Uterus (tissue), 4 donors: ENCODE results near the gene SEPTIN10. TPM values are rescaled to one million over a fixed set of nuclear protein-coding genes. Genes with fewer than 3 reads are reported as not detected.

Experiments
- DNase-seq, 2 donors: peaks; one replicate each; pipeline ENCODE4 v3.0.0-alpha.2; 2019 to 2020
- H3K27ac ChIP-seq, 2 donors: fragments of 200-600 bp; sonication (generic); 1 replicate in 1 of 2; 2 replicates in 1 of 2; pipeline ENCODE4 v1.5.1; 2016 to 2018
- H3K27me3 ChIP-seq, 2 donors: fragments of 200-600 bp; sonication (generic); one replicate each; pipeline ENCODE4 v1.5.1; 2018 to 2019; ENCODE audit warnings: control low read depth in 1 of 2
- H3K36me3 ChIP-seq, 2 donors: fragments of 200-600 bp; sonication (generic); one replicate each; pipeline ENCODE4 v1.5.1; 2019; ENCODE audit warnings: control low read depth in 1 of 2
- H3K4me1 ChIP-seq, 2 donors: fragments of 200-600 bp; sonication (generic); one replicate each; pipeline ENCODE4 v1.5.1; 2018 to 2019; ENCODE audit warnings: control low read depth in 1 of 2
- H3K4me3 ChIP-seq, 2 donors: fragments of 200-600 bp; sonication (generic); 1 replicate in 1 of 2; 2 replicates in 1 of 2; pipeline ENCODE4 v1.5.1; 2018 to 2019; ENCODE audit warnings: mild to moderate bottlenecking in 1 of 2
- H3K9me3 ChIP-seq, 2 donors: fragments of 200-600 bp; sonication (generic); one replicate each; pipeline ENCODE4 v1.5.1; 2019; ENCODE audit warnings: control low read depth in 1 of 2
- POLR2A ChIP-seq, 2 donors: fragments of 450-650 bp; IDR thresholded peaks; one replicate each; pipeline ENCODE4 v1.6.1; 2016; ENCODE audit warnings: antibody characterized with exemption in 2 of 2, mild to moderate bottlenecking in 1 of 2, moderate library complexity in 1 of 2
- intact Hi-C: fragments of 100-400 bp; cut with DNase I; formaldehyde crosslinking; loops from one replicate; pipeline ENCODE4 v1.15.1; 2023; ENCODE audit warnings: low total_unique reads
- total RNA-seq, 4 donors: library from RNA; depleted of rRNA in 3 of 4; stranded (reverse); fragments of >200 nt in 3 of 4; gene quantifications; one replicate each; pipeline versions ENCODE4 v1.1.0 to v1.2.4, GENCODE V29; 2014 to 2023
- TF ChIP-seq, protein P1 (sequence below), 4 experiments: fragments of 200-600 bp in 2 of 4; fragments of 450-650 bp in 2 of 4; sonication (generic) in 2 of 4; IDR thresholded peaks; one replicate each; pipeline ENCODE4 v1.5.1; 2016 to 2019; ENCODE audit warnings: antibody characterized with exemption in 4 of 4, mild to moderate bottlenecking in 2 of 4, moderate library complexity in 1 of 4
- donor health status: DM: yes; HTN: yes; CAD: no.

The SEPTIN10 gene
- total RNA-seq, 4 donors from 2014 or later: 52.8 to 181 (median 121) TPM

DNA sequence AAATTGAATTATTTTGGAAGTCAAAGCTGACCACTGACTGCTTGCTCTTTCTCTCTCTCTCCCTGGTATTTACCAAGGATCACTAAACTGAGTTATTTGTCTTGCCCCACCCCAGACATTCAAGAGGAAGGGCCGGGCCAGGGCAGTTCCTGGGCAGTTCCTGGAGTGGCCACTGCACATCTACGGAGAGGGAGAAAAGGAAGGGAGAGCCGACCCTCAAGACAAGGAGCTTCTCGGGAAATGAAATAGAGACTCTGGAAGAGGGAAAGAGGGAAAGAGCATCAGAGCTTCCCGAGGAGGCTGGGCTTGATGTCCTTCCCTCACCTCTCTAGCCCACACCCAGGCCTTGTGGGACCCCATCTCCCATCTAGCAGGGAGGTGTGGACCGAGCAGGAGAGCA is 83.1 kb downstream of the SEPTIN10 start:
- intact Hi-C loops: no loop called here
- Histone ChIP-seq H3K36me3 (no peaks in the 10 kb centered on the region), H3K27me3 (no peaks in the 10 kb centered on the region), H3K4me1 (no peaks in the 10 kb centered on the region), H3K4me3 (no peak overlapping the region), H3K9me3 (no peaks in the 10 kb centered on the region), H3K27ac (peak overlapping the region in 1 of 2 donors; percentile 24)
- TF ChIP-seq, protein P1, sequence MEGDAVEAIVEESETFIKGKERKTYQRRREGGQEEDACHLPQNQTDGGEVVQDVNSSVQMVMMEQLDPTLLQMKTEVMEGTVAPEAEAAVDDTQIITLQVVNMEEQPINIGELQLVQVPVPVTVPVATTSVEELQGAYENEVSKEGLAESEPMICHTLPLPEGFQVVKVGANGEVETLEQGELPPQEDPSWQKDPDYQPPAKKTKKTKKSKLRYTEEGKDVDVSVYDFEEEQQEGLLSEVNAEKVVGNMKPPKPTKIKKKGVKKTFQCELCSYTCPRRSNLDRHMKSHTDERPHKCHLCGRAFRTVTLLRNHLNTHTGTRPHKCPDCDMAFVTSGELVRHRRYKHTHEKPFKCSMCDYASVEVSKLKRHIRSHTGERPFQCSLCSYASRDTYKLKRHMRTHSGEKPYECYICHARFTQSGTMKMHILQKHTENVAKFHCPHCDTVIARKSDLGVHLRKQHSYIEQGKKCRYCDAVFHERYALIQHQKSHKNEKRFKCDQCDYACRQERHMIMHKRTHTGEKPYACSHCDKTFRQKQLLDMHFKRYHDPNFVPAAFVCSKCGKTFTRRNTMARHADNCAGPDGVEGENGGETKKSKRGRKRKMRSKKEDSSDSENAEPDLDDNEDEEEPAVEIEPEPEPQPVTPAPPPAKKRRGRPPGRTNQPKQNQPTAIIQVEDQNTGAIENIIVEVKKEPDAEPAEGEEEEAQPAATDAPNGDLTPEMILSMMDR (IDR thresholded peaks at IDR 0.05): no peak
- TF ChIP-seq POLR2A (IDR thresholded peaks at IDR 0.05): no peak
- no peak for DNase-seq

GRCh38 chr2:109529532-109530449 is 84.0 kb downstream of the SEPTIN10 start:
- DNase-seq: peak in 1 of 2 donors; percentile 54
- Histone ChIP-seq H3K4me1 (no peaks in the 10 kb centered on the region), H3K36me3 (no peaks in the 10 kb centered on the region), H3K9me3 (no peaks in the 10 kb centered on the region), H3K4me3 (no peak overlapping the region), H3K27me3 (no peaks in the 10 kb centered on the region), H3K27ac (peak overlapping the region; percentile 35 to 44)
- TF ChIP-seq POLR2A (IDR thresholded peaks at IDR 0.05): no peak
- TF ChIP-seq, protein P1 (IDR thresholded peaks at IDR 0.05): no peak
- intact Hi-C loops: no loop called here

DNA sequence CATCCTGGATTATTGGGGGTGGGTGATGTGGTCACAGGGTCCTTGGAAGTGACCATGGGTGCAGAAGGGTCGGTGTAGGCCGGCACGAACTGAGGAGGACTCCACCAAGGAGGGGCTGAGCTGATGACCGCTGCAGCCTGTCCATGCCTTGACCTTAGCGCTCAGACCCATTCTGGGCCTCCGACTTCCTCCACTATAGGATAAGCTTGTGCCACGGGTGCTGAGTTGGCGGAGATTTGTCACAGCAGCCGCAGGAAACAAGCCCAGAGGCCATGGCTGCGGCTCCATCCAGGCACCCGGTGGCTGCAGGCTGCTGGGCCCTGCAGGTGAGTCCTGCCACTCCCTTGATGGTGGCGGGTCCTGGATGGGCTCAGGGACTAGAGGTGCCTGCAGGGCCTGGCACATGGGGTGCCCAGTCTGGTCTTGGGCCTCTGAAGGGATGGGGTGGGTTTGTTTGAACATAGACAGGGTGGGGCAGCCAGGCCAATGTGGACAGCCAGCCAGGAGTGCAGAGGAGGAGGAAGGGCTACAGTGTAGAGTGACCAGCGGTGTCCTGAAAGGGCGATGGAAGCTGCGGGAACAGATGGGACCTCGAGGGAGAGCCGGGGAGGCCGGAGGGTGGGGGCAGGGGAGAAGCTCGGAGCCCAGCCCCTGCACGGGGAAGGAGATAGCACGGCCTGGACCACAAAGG is 84.8 kb downstream of the SEPTIN10 start:
- TF ChIP-seq, protein P1 (IDR thresholded peaks at IDR 0.05): no peak
- TF ChIP-seq POLR2A (IDR thresholded peaks at IDR 0.05): no peak
- H3K4me3 ChIP-seq: no peak overlapping the region
- no peaks in the 10 kb centered on the region for H3K9me3 ChIP-seq
- H3K36me3 ChIP-seq: no peaks in the 10 kb centered on the region
- peak overlapping the region; percentile 35 to 44 for H3K27ac ChIP-seq
- no peaks in the 10 kb centered on the region for H3K4me1 ChIP-seq
- intact Hi-C loops: no loop called here
- no peaks in the 10 kb centered on the region for H3K27me3 ChIP-seq
- DNase-seq: no peak

- DNase-seq: peak in 1 of 2 donors; percentile 10
- H3K4me1 ChIP-seq: no peaks in the 10 kb centered on the region
- intact Hi-C loops: no loop called here
Measured at GRCh38 chr2:109527846-109528705, 85.7 kb downstream of the SEPTIN10 start.

More at GRCh38 chr2:109527846-109528705, 85.7 kb downstream of the SEPTIN10 start:
- no peaks in the 10 kb centered on the region for H3K36me3 ChIP-seq
- TF ChIP-seq, protein P1 (IDR thresholded peaks at IDR 0.05): no peak
- TF ChIP-seq POLR2A (IDR thresholded peaks at IDR 0.05): no peak
- H3K27me3 ChIP-seq: no peaks in the 10 kb centered on the region
- H3K9me3 ChIP-seq: no peaks in the 10 kb centered on the region
- H3K27ac ChIP-seq: no peak overlapping the region
- no peak overlapping the region for H3K4me3 ChIP-seq
